GM12873 (cell line): ENCODE measurements around the gene KCNK7.

Experiments used
- TF ChIP-seq, protein P1 (sequence below): IDR thresholded peaks from 2 replicates; pipeline ENCODE4 v1.5.1; 2012; ENCODE audit warnings: low read depth, mild to moderate bottlenecking, moderate library complexity, low read length, control low read depth; ENCODE audit not compliant: insufficient read depth; ENCODE audit errors: missing control alignments

KCNK7 gene

GRCh38 chr11:65571940-65572339, 23.7 kb downstream of the KCNK7 start:
- TF ChIP-seq, protein P1, sequence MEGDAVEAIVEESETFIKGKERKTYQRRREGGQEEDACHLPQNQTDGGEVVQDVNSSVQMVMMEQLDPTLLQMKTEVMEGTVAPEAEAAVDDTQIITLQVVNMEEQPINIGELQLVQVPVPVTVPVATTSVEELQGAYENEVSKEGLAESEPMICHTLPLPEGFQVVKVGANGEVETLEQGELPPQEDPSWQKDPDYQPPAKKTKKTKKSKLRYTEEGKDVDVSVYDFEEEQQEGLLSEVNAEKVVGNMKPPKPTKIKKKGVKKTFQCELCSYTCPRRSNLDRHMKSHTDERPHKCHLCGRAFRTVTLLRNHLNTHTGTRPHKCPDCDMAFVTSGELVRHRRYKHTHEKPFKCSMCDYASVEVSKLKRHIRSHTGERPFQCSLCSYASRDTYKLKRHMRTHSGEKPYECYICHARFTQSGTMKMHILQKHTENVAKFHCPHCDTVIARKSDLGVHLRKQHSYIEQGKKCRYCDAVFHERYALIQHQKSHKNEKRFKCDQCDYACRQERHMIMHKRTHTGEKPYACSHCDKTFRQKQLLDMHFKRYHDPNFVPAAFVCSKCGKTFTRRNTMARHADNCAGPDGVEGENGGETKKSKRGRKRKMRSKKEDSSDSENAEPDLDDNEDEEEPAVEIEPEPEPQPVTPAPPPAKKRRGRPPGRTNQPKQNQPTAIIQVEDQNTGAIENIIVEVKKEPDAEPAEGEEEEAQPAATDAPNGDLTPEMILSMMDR: peak; percentile 45

DNA sequence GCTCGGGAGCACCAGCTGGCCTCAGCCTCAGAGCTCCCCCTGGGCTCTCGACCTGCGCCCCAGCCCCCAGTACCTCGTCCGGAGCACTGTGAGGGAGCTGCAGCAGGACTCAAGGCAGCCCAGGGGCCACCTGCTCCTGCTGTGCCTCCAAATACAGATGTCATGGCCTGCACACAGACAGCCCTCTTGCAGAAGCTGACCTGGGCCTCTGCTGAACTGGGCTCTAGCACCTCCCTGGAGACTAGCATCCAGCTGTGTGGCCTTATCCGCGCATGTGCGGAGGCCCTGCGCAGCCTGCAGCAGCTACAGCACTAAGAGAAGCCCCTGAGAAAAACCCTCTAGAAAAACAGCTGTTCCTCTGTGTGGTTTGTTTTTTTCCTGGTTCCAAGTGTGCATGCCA, 24.2 kb downstream of the KCNK7 start:
- TF ChIP-seq, protein P1: no peak

GRCh38 chr11:65569973-65570918, 25.4 kb downstream of the KCNK7 start, which contains the start of gene ZNRD2:
Gene ZNRD2, plus strand, starts transcription at chr11:65570477. Its CDS starts 15 bp downstream, at chr11:65570492.
- TF ChIP-seq, protein P1: peak; percentile 68

DNA sequence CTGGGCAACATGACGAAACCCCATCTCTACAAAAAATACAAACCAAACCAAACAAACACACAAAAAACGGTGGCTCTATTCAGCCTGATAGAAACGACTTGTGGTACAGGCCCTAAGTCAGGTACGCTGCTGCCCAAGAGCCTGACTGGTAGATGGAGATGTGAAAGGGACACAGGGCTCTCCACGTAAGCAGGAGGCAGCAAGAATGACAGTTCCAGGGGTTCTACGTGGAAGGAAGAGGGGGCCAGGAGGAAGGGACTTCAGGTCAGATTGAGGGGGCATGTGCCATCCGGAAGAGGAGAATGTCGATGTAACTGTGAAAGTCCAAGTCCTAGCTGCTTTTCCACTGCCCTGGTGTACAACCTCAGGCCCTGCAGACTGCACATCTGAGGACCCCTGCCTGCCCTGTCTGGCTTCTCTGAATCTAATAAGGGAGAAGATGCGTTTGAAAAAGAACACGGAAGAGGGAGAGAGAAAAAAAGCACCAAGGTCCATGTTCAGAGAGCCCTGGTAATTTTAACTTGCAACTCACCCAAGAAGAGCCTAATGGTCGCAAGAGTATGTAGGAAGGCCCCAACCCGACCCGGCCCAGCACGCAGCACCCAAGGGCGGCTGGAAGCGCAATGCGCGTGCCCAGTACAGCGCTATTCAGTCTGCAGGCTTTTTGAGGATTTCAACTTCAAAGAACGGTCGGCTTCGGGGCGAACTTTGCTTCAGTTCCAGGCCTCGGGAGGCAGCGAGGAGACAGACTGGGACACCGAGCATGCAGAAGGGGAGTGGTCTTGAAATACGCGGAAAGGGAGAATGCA, 26.2 kb downstream of the KCNK7 start:
- TF ChIP-seq, protein P1: no peak

DNA sequence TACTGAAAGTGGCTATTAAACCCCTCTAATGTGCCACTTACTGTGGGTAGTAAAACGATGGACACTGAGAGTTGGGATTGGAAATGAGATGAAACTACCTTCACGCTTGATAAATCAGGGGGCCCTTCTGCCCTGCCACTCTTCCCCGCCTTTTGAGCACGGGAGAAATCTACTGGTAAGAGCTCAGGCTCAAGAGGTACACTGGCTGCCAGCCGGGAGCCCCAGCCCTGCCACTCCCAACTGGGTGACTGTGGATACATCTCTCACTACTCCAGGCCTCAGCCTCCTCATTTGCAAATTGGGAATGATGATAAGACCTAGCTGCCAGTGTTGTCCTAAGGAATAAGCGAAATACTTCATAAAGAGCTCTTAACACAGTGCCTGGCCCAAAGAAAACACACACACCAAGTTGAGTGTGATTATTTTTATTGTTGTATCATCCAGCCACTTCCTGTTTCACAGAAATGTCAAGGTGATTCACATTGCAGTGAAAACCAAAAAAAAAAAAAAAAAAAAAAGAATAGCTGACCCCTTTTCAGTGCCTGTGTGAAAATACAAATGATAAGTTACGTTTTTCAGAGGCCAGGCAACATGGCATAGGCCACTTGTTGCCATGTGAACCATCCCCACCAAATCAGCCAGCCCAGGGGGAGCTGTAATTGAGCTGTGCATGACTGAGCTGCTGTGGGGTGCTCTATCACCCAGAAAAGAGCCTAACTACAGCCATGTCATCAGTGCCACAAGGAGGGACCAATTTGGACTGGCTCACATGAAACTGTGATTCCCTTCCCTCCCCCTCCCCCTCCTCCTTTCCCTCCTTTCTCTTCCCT, 29.8 kb downstream of the KCNK7 start:
- TF ChIP-seq, protein P1: no peak

DNA sequence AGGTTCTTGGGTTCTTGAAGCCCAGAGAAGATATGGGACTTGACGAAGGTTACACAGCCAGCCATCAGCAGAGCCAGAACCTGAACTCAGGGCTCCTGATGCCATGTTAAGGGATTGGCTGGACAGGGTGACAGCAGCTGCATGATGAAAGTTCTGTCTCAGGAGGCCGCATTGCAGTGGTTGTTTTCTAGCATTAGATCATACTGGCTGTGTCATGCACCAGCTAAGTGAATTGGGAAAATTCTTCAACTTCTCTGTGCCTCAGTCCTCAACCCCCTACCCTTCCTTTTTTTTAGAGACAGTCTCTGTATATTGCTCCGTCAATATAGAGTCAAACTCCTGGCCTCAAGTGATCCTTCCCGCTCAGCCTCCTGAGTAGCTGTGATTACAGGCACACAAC, 32.0 kb downstream of the KCNK7 start:
- TF ChIP-seq, protein P1: no peak
